Measurements from ENCODE around the gene NSL1. TPM values are rescaled to one million over a fixed set of nuclear protein-coding genes. Genes with fewer than 3 reads are reported as not detected.

NSL1 gene
- total RNA-seq, 1 experiment from 2014 or later, result 36.4 TPM

DNA sequence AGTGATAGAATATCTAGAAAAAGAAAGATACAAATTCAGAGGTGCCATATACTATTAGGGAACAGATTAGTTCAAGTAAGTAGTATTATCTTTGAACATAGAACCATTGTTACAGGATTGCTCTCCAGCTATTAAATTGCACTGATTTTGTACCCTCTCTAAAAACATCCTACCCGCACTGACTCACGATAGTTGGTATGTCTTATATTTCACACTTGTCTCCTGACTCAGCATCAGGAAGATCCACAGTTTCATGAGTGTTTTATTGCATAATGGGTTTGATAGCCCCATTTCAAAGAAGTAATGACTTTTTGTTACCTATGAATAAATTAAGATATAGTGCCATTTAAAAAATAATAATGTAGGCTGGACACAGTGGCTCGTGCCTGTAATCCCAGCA is 6.1 kb upstream of the NSL1 start:
- Histone ChIP-seq H2AFZ (ENCODE audit: low read depth, low read length, poor library complexity, severe bottlenecking) (no peak overlapping the region), H4K20me1 (ENCODE audit: insufficient read depth) (no peaks in the 10 kb centered on the region), H3K27ac (ENCODE audit: low read depth, low read length) (no peak overlapping the region), H3K36me3 (ENCODE audit: control insufficient read depth in 1 of 2, insufficient read depth in 2 of 2, low read length in 2 of 2) (no peaks in the 10 kb centered on the region), H3K9me3 (ENCODE audit: control insufficient read depth in 1 of 2, insufficient read depth in 1 of 2, low read depth in 1 of 2, low read length in 2 of 2) (no peaks in the 10 kb centered on the region), H3K4me2 (ENCODE audit: low read length) (no peak overlapping the region), H3K9me2 (ENCODE audit: insufficient read depth) (no peaks in the 10 kb centered on the region), H3K27me3 (ENCODE audit: insufficient read depth, low read length) (no peaks in the 10 kb centered on the region), H3K79me2 (ENCODE audit: insufficient read depth, low read length) (peaks cover 2% of the 10 kb centered on the region; the same call in 1 of the 2 replicates), H3K9ac (ENCODE audit: low read length) (no peak overlapping the region), H3K4me3 (replicated peaks in 1 of 2; ENCODE audit: low read depth in 1 of 2, low read length in 2 of 2) (no peak overlapping the region), H3K4me1 (ENCODE audit: control insufficient read depth in 1 of 2, insufficient read depth in 2 of 2, low read length in 2 of 2) (peaks cover 4 to 10% of the 10 kb centered on the region in 2 experiments)
- intact Hi-C loops (cut with micrococcal nuclease), result no loop called here
- TF ChIP-seq, protein P1, sequence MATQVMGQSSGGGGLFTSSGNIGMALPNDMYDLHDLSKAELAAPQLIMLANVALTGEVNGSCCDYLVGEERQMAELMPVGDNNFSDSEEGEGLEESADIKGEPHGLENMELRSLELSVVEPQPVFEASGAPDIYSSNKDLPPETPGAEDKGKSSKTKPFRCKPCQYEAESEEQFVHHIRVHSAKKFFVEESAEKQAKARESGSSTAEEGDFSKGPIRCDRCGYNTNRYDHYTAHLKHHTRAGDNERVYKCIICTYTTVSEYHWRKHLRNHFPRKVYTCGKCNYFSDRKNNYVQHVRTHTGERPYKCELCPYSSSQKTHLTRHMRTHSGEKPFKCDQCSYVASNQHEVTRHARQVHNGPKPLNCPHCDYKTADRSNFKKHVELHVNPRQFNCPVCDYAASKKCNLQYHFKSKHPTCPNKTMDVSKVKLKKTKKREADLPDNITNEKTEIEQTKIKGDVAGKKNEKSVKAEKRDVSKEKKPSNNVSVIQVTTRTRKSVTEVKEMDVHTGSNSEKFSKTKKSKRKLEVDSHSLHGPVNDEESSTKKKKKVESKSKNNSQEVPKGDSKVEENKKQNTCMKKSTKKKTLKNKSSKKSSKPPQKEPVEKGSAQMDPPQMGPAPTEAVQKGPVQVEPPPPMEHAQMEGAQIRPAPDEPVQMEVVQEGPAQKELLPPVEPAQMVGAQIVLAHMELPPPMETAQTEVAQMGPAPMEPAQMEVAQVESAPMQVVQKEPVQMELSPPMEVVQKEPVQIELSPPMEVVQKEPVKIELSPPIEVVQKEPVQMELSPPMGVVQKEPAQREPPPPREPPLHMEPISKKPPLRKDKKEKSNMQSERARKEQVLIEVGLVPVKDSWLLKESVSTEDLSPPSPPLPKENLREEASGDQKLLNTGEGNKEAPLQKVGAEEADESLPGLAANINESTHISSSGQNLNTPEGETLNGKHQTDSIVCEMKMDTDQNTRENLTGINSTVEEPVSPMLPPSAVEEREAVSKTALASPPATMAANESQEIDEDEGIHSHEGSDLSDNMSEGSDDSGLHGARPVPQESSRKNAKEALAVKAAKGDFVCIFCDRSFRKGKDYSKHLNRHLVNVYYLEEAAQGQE (IDR thresholded peaks at IDR 0.05; ENCODE audit: low read depth), result no peak
- TF ChIP-seq EZH2 (IDR thresholded peaks at IDR 0.05) (no peak), ZFX (IDR thresholded peaks at IDR 0.05) (no peak), CBX3 (IDR thresholded peaks at IDR 0.05; ENCODE audit: low read depth) (no peak), EGR1 (IDR thresholded peaks at IDR 0.05; ENCODE audit: low read depth) (no peak), JUND (IDR thresholded peaks at IDR 0.05) (no peak), MAX (IDR thresholded peaks at IDR 0.05) (no peak), EZH2phosphoT487 (IDR thresholded peaks at IDR 0.05; ENCODE audit: borderline replicate concordance) (no peak), SRF (IDR thresholded peaks at IDR 0.05; ENCODE audit: low read depth) (no peak)
- DNase-seq (ENCODE audit: low read depth, low spot score) (no peak), ATAC-seq (no peak)
- ChIA-PET POLR2A (interaction anchor here (0.7 to 1.3 kb wide), 2 partner anchors 9 to 176 kb away, joined by 3 read pairs; no protein-coding TSS in a partner anchor), RAD21 (ENCODE audit: low non-redundant PET in 1 of 2, low total read pairs in 2 of 2, uncharacterized antibody in 2 of 2, unreplicated experiment in 2 of 2) (no interaction called here), CTCF (no interaction called here)
- no TSS peak for BruUV-seq (replicated peaks)
